Endothelial cell (in vitro differentiated cells): ENCODE measurements around the gene TMEM53. TPM values are rescaled to one million over a fixed set of nuclear protein-coding genes. Genes with fewer than 3 reads are reported as not detected.

Source experiments
- DNase-seq: peaks from one replicate; pipeline ENCODE4 v3.0.0; 2021; ENCODE audit warnings: low spot score
- H3K27ac Mint-ChIP-seq: one replicate; pipeline ENCODE4 v1.8.0; 2021; ENCODE audit warnings: mixed read lengths, inconsistent platforms; ENCODE audit not compliant: unreplicated experiment
- H3K27me3 Mint-ChIP-seq: one replicate; pipeline ENCODE4 v1.8.0; 2021; ENCODE audit warnings: mild to moderate bottlenecking, moderate library complexity, mixed read lengths, inconsistent platforms; ENCODE audit not compliant: unreplicated experiment
- H3K36me3 Mint-ChIP-seq: one replicate; pipeline ENCODE4 v1.8.0; 2021; ENCODE audit warnings: mild to moderate bottlenecking, low read depth, mixed read lengths, inconsistent platforms; ENCODE audit not compliant: unreplicated experiment
- H3K4me1 Mint-ChIP-seq: one replicate; pipeline ENCODE4 v1.8.0; 2021; ENCODE audit warnings: mild to moderate bottlenecking, mixed read lengths, inconsistent platforms; ENCODE audit not compliant: unreplicated experiment
- H3K4me3 Mint-ChIP-seq: one replicate; pipeline ENCODE4 v1.8.0; 2021; ENCODE audit warnings: mild to moderate bottlenecking, mixed read lengths, inconsistent platforms; ENCODE audit not compliant: unreplicated experiment
- H3K9me3 Mint-ChIP-seq: one replicate; pipeline ENCODE4 v1.8.0; 2021; ENCODE audit warnings: mixed read lengths, inconsistent platforms; ENCODE audit not compliant: unreplicated experiment
- CTCF ChIP-seq: fragments of 200-600 bp; sonication (generic); IDR thresholded peaks from one replicate; pipeline ENCODE4 v1.5.0; 2021; ENCODE audit warnings: antibody characterized with exemption; ENCODE audit not compliant: unreplicated experiment
- total RNA-seq: library from RNA; stranded (reverse); fragmentation: NEBNext Ultra II Directional; extraction: Animal tissue kit (Norgen Biotek cat#: 25700); gene quantifications from one replicate; pipeline ENCODE4 v1.2.1, GENCODE V29; 2021; ENCODE audit not compliant: unreplicated experiment

The TMEM53 gene
- total RNA-seq, 1 donor from 2014 or later: 15.6 TPM

DNA sequence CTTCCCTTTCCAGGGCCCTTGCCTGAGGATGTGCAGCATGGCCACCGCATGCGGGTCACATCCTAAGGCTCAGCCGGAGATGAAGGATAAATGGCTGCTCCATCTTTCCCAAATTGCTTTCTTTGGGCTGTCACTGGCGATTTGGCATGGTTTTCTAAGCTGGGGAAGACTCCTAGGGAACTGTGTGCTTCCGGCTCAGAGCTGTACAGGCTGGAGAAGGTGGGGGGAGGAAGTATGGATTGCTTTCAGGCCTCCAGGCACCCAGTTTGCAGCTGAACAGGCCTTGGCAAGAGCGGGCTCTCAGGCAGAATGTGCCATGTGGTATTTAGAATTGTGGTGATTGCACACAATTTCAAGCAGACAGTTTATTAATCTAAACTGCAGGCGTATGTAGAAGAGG is 48.9 kb downstream of the TMEM53 start:
- Mint-ChIP-seq H3K9me3 (no peaks in the 10 kb centered on the region), H3K27ac (no peak overlapping the region)
- no peak for TF ChIP-seq CTCF

DNA sequence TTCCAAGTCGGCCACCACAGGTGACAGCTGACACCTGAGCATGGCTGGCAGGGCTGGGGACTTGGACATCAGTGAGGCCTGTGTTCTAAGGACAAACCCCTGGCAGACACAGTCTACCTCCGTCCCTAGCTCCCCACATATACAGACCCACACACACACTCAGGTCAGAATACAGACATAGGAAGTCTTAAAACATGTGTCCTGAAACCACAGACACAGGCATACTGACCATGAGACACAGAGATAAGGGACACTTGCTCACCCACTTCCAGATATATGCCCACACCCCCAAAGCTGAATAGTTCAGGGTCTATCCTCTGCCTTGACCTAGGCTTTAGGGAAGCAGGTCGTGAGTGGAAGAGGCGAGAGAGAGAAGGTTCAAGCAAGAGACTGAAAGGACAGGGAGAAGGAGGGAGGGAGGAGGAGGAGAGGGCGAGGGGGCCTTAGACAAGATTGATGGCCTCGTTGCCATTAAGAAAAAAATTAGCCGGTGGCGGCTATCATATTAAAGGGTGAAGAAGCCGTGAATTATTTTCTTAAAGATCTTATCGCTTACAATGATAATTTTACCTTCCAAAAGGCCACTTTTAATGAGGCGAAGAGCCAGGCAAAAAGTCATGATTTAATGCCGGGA is 49.9 kb downstream of the TMEM53 start:
- H3K27me3 Mint-ChIP-seq: peaks cover 8% of the 10 kb centered on the region
- no peak for TF ChIP-seq CTCF
- no peak overlapping the region for H3K4me3 Mint-ChIP-seq
- peaks cover 10% of the 10 kb centered on the region for H3K36me3 Mint-ChIP-seq
- no peak overlapping the region for H3K27ac Mint-ChIP-seq
- H3K4me1 Mint-ChIP-seq: peaks cover under 1% of the 10 kb centered on the region
- H3K9me3 Mint-ChIP-seq: no peaks in the 10 kb centered on the region
- DNase-seq: no peak

More for the DNA sequence above, 48.9 kb downstream of the TMEM53 start:
- H3K36me3 Mint-ChIP-seq: peaks cover 11% of the 10 kb centered on the region
- no peak overlapping the region for H3K4me3 Mint-ChIP-seq
- H3K4me1 Mint-ChIP-seq: peaks cover under 1% of the 10 kb centered on the region
- DNase-seq: no peak
- H3K27me3 Mint-ChIP-seq: peaks cover 7% of the 10 kb centered on the region

DNA sequence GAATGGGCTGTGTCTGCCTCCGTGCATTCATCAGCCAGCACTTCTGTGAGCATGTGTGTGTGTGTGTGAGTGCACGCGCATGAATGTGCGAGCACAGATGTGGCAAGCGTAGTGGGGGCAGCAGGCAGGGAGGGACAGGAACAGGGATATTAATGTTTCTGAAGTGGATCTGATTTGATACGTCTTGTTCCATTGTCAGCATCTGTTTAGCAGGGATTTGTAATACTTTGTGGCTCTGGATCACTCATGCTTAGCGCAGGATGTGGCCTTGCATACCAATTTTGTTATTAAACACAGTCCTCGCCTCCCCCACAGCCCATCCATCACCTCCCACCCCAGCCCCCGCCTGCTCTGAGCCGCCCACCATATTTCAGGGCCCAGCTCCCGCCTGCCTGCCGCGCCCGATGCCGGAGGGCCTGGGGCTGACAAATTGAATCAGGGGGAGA is 52.4 kb downstream of the TMEM53 start:
- Mint-ChIP-seq H3K4me1 (peaks cover 7% of the 10 kb centered on the region), H3K9me3 (no peaks in the 10 kb centered on the region), H3K36me3 (peaks cover 11% of the 10 kb centered on the region), H3K27ac (no peak overlapping the region), H3K4me3 (no peak overlapping the region), H3K27me3 (peaks cover 16% of the 10 kb centered on the region)
- no peak for DNase-seq
- no peak for TF ChIP-seq CTCF

GRCh38 chr1:44620072-44620471 is 54.2 kb downstream of the TMEM53 start:
- H3K27me3 Mint-ChIP-seq: peaks cover 18% of the 10 kb centered on the region
- no peak for TF ChIP-seq CTCF

DNA sequence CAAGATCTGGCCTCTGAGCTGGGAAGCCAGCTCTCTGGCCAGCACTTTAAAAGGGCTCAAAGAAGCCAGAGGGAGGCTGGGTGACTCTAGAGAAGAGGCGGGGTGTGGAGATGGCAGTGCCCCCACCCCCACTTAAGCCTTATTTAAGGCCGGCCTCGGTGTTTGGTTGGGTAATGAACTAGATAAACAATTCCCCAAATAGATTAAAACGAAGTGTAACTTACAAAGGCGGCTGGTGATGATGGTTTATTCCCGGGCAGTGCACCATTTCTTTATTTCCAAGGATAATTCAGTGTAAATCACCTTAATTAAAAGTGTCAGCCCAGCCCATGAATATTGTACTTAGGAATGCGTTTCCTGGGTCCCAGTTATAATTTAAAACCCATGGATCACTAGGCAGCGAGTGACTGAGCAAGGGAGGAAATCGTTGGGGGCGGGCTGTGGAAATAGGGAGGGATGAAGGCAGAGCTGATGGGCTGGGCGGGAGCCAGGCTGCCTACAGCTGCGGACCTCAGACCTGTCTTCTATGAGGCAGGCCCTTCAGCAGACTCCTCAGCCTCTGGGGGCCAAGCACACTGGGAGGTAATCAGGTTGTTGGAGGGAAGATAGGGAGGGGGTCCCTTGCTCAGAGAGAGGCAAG is 54.9 kb downstream of the TMEM53 start:
- DNase-seq: no peak
- no peaks in the 10 kb centered on the region for H3K9me3 Mint-ChIP-seq
- H3K27ac Mint-ChIP-seq: no peak overlapping the region
- H3K4me1 Mint-ChIP-seq: peaks cover 10% of the 10 kb centered on the region
- H3K4me3 Mint-ChIP-seq: no peak overlapping the region
- peaks cover 25% of the 10 kb centered on the region for H3K36me3 Mint-ChIP-seq
- H3K27me3 Mint-ChIP-seq: peaks cover 16% of the 10 kb centered on the region
- TF ChIP-seq CTCF: no peak

More at GRCh38 chr1:44620072-44620471, 54.2 kb downstream of the TMEM53 start:
- Mint-ChIP-seq H3K4me1 (peaks cover 10% of the 10 kb centered on the region), H3K36me3 (peaks cover 25% of the 10 kb centered on the region), H3K4me3 (no peak overlapping the region), H3K27ac (no peak overlapping the region), H3K9me3 (no peaks in the 10 kb centered on the region)
- no peak for DNase-seq
